GM23338 (cell line): ENCODE data around the gene COBL. TPM values are rescaled to one million over a fixed set of nuclear protein-coding genes. Genes with fewer than 3 reads are reported as not detected.

ENCODE experiments used
- ATAC-seq: fragments of 200-7000 bp; cut with Tn5 transposase; 3 replicates; pipeline ENCODE4 v1.9.1; 2020
- DNase-seq: peaks from one replicate; pipeline ENCODE4 v3.0.0-alpha.2; 2015; ENCODE audit warnings: low spot score
- H2AFZ ChIP-seq: fragments of 200-600 bp; sonication (generic); 2 replicates; pipeline ENCODE4 v1.8.0; 2016; ENCODE audit warnings: antibody characterized with exemption, mild to moderate bottlenecking, moderate library complexity
- H3F3A ChIP-seq: fragments of 200-600 bp; sonication (generic); replicated peaks from 2 replicates; pipeline ENCODE4 v1.8.0; 2017; ENCODE audit warnings: antibody characterized with exemption, mixed run types, low read depth
- H3K27ac ChIP-seq: fragments of 200-600 bp; sonication (generic); 2 replicates; pipeline ENCODE4 v1.6.1; 2016; ENCODE audit warnings: low read depth
- H3K27me3 ChIP-seq: fragments of 200-600 bp; sonication (generic); 2 replicates; pipeline ENCODE4 v1.8.0; 2016; ENCODE audit warnings: mild to moderate bottlenecking, mixed run types, moderate library complexity; ENCODE audit not compliant: insufficient read depth
- H3K36me3 ChIP-seq: fragments of 200-600 bp; sonication (generic); 2 replicates; pipeline ENCODE4 v1.8.0; 2016; ENCODE audit warnings: mild to moderate bottlenecking; ENCODE audit not compliant: insufficient read depth
- H3K4me1 ChIP-seq: fragments of 200-600 bp; sonication (generic); 2 replicates; pipeline ENCODE4 v1.8.0; 2016; ENCODE audit warnings: mild to moderate bottlenecking, moderate library complexity; ENCODE audit not compliant: insufficient read depth
- H3K4me2 ChIP-seq: fragments of 200-600 bp; sonication (generic); 2 replicates; pipeline ENCODE4 v1.7.1; 2017; ENCODE audit warnings: mixed run types
- H3K4me3 ChIP-seq: fragments of 200-600 bp; sonication (generic); 2 replicates; pipeline ENCODE4 v1.6.1; 2016; ENCODE audit warnings: mixed run types
- H3K79me2 ChIP-seq: fragments of 200-600 bp; sonication (generic); replicated peaks from 2 replicates; pipeline ENCODE4 v1.8.0; 2017; ENCODE audit warnings: mild to moderate bottlenecking; ENCODE audit not compliant: insufficient read depth
- H3K9me2 ChIP-seq: fragments of 200-600 bp; sonication (generic); 2 replicates; pipeline ENCODE4 v1.8.0; 2017; ENCODE audit not compliant: insufficient read depth
- H4K20me1 ChIP-seq: fragments of 200-600 bp; sonication (generic); replicated peaks from 2 replicates; pipeline ENCODE4 v1.8.0; 2017; ENCODE audit warnings: mild to moderate bottlenecking; ENCODE audit not compliant: insufficient read depth
- H3K27ac Mint-ChIP-seq: 2 replicates; pipeline ENCODE4 v1.8.0; 2020; ENCODE audit warnings: inconsistent platforms, mild to moderate bottlenecking, moderate library complexity, mixed read lengths
- H3K27me3 Mint-ChIP-seq: 3 replicates; pipeline ENCODE4 v1.8.0; 2022; ENCODE audit warnings: low read depth, mild to moderate bottlenecking, moderate library complexity, mixed read lengths, inconsistent platforms; ENCODE audit not compliant: insufficient read depth, poor library complexity
- H3K36me3 Mint-ChIP-seq: 3 replicates; pipeline ENCODE4 v1.8.0; 2021; ENCODE audit warnings: low read depth, mild to moderate bottlenecking, inconsistent platforms, moderate library complexity, mixed read lengths
- H3K4me1 Mint-ChIP-seq: 3 replicates; pipeline ENCODE4 v1.8.0; 2020; ENCODE audit warnings: mild to moderate bottlenecking, inconsistent platforms, mixed read lengths
- H3K4me3 Mint-ChIP-seq: 3 replicates; pipeline ENCODE4 v1.8.0; 2021; ENCODE audit warnings: moderate library complexity, mild to moderate bottlenecking, inconsistent platforms, mixed read lengths
- H3K9me3 Mint-ChIP-seq: 3 replicates; pipeline ENCODE4 v1.8.0; 2020; ENCODE audit warnings: moderate library complexity, mild to moderate bottlenecking, inconsistent platforms, mixed read lengths
- CREB1 ChIP-seq: fragments of 250-450 bp; sonication (Bioruptor Pico); IDR thresholded peaks from 2 replicates; pipeline ENCODE4 v1.5.0; 2020; ENCODE audit warnings: low read depth, mild to moderate bottlenecking, moderate library complexity
- CTCF ChIP-seq, 2 experiments: fragments of 200-600 bp in 1 of 2; sonication (generic) in 1 of 2; conservative IDR thresholded peaks; 2 replicates each; pipeline versions ENCODE4 v1.5.1 to v1.6.1; 2016 to 2017; ENCODE audit warnings: antibody characterized with exemption in 2 of 2, low read depth in 2 of 2, mild to moderate bottlenecking in 2 of 2, moderate library complexity in 1 of 2
- EZH2phosphoT487 ChIP-seq: fragments of 200-600 bp; sonication (generic); IDR thresholded peaks from one replicate; pipeline ENCODE4 v1.8.1; 2018; ENCODE audit warnings: antibody characterized with exemption; ENCODE audit not compliant: unreplicated experiment
- STAT1 ChIP-seq: IDR thresholded peaks from one replicate; pipeline ENCODE4 v1.6.1; 2016; ENCODE audit warnings: antibody characterized with exemption; ENCODE audit not compliant: unreplicated experiment
- ZNF114 ChIP-seq: fragments of 250-450 bp; sonication (Bioruptor Pico); IDR thresholded peaks from 2 replicates; pipeline ENCODE4 v1.5.0; 2020; ENCODE audit warnings: mild to moderate bottlenecking, moderate library complexity
- ZNF331 ChIP-seq: fragments of 250-450 bp; sonication (Bioruptor Pico); IDR thresholded peaks from 2 replicates; pipeline ENCODE4 v1.5.0; 2020; ENCODE audit warnings: low read depth, mild to moderate bottlenecking, moderate library complexity
- polyA plus RNA-seq: library from polyadenylated mRNA; unstranded; fragments of >200 nt; fragmentation: Nextera tagmentation; extraction: Ambion mirVana; gene quantifications from 2 replicates; pipeline ENCODE4 v1.2.1, GENCODE V29; 2016
- total RNA-seq: library from RNA; depleted of rRNA; stranded (reverse); fragments of >200 nt; shearing (Covaris generic); gene quantifications from 2 replicates; pipeline ENCODE4 v1.2.3, GENCODE V29; 2014
- TF ChIP-seq, protein P1 (sequence below): IDR thresholded peaks from 2 replicates; pipeline ENCODE4 v1.6.1; 2016; ENCODE audit warnings: antibody characterized with exemption
- TF ChIP-seq, protein P2 (sequence below): fragments of 250-450 bp; sonication (Bioruptor Pico); IDR thresholded peaks from 2 replicates; pipeline ENCODE4 v1.5.0; 2020; ENCODE audit warnings: mild to moderate bottlenecking, moderate library complexity

COBL gene
- total and polyA plus RNA-seq, 2 experiments from 2014 or later = 18.3 to 51.9 TPM

GRCh38 chr7:51064688-51065087 lies 251.9 kb downstream of the COBL start:
- H3K4me1 Mint-ChIP-seq = peaks cover 4% of the 10 kb centered on the region; the same call in 1 of the 3 replicates
- H3K36me3 ChIP-seq = no peaks in the 10 kb centered on the region
- H3K9me3 Mint-ChIP-seq = no peaks in the 10 kb centered on the region; the same call in 2 of the 3 replicates
- no peak overlapping the region for H2AFZ ChIP-seq
- no peaks in the 10 kb centered on the region; the same call in 1 of the 2 replicates for H4K20me1 ChIP-seq
- no peak for ATAC-seq
- H3K27me3 ChIP-seq = no peaks in the 10 kb centered on the region
- TF ChIP-seq STAT1 (no peak), CTCF (conservative IDR thresholded peaks at IDR 0.05; ENCODE audit: low read depth in 2 of 2) (no peak), EZH2phosphoT487 (no peak)
- TF ChIP-seq, protein P1, sequence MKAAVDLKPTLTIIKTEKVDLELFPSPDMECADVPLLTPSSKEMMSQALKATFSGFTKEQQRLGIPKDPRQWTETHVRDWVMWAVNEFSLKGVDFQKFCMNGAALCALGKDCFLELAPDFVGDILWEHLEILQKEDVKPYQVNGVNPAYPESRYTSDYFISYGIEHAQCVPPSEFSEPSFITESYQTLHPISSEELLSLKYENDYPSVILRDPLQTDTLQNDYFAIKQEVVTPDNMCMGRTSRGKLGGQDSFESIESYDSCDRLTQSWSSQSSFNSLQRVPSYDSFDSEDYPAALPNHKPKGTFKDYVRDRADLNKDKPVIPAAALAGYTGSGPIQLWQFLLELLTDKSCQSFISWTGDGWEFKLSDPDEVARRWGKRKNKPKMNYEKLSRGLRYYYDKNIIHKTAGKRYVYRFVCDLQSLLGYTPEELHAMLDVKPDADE = no peak
- H3K27me3 Mint-ChIP-seq = peaks cover 1% of the 10 kb centered on the region
- H3F3A ChIP-seq = no peaks in the 10 kb centered on the region
- H3K27ac Mint-ChIP-seq = no peak overlapping the region
- peaks cover 2% of the 10 kb centered on the region; the same call in 1 of the 2 replicates for H3K4me1 ChIP-seq
- H3K9me2 ChIP-seq = no peaks in the 10 kb centered on the region
- peaks cover 11% of the 10 kb centered on the region for H3K36me3 Mint-ChIP-seq
- H3K4me2 ChIP-seq = no peak overlapping the region
- no peak for DNase-seq
- no peaks in the 10 kb centered on the region for H3K79me2 ChIP-seq
- H3K4me3 Mint-ChIP-seq = no peak overlapping the region
- no peak overlapping the region for H3K4me3 ChIP-seq
- no peak overlapping the region for H3K27ac ChIP-seq

GRCh38 chr7:51062222-51062987 lies 254.2 kb downstream of the COBL start:
- no peak for DNase-seq

More at GRCh38 chr7:51062222-51062987, 254.2 kb downstream of the COBL start:
- H3K4me1 ChIP-seq = no peaks in the 10 kb centered on the region
- no peaks in the 10 kb centered on the region for H3K9me2 ChIP-seq
- Mint-ChIP-seq H3K4me1 (no peaks in the 10 kb centered on the region; the same call in 2 of the 3 replicates), H3K27ac (no peak overlapping the region), H3K4me3 (no peak overlapping the region), H3K9me3 (no peaks in the 10 kb centered on the region; the same call in 2 of the 3 replicates), H3K36me3 (peaks cover 11% of the 10 kb centered on the region), H3K27me3 (peaks cover 1% of the 10 kb centered on the region)
- H3K27ac ChIP-seq = no peak overlapping the region; the same call in 1 of the 2 replicates
- H3K36me3 ChIP-seq = no peaks in the 10 kb centered on the region
- H3F3A ChIP-seq = no peaks in the 10 kb centered on the region
- no peaks in the 10 kb centered on the region; the same call in 1 of the 2 replicates for H4K20me1 ChIP-seq
- ATAC-seq = peak; percentile 32; the same call in 1 of the 3 replicates
- H2AFZ ChIP-seq = no peak overlapping the region
- H3K4me2 ChIP-seq = no peak overlapping the region
- no peak for TF ChIP-seq ZNF114 (CRISPR knock-in tag)
- TF ChIP-seq, protein P2, sequence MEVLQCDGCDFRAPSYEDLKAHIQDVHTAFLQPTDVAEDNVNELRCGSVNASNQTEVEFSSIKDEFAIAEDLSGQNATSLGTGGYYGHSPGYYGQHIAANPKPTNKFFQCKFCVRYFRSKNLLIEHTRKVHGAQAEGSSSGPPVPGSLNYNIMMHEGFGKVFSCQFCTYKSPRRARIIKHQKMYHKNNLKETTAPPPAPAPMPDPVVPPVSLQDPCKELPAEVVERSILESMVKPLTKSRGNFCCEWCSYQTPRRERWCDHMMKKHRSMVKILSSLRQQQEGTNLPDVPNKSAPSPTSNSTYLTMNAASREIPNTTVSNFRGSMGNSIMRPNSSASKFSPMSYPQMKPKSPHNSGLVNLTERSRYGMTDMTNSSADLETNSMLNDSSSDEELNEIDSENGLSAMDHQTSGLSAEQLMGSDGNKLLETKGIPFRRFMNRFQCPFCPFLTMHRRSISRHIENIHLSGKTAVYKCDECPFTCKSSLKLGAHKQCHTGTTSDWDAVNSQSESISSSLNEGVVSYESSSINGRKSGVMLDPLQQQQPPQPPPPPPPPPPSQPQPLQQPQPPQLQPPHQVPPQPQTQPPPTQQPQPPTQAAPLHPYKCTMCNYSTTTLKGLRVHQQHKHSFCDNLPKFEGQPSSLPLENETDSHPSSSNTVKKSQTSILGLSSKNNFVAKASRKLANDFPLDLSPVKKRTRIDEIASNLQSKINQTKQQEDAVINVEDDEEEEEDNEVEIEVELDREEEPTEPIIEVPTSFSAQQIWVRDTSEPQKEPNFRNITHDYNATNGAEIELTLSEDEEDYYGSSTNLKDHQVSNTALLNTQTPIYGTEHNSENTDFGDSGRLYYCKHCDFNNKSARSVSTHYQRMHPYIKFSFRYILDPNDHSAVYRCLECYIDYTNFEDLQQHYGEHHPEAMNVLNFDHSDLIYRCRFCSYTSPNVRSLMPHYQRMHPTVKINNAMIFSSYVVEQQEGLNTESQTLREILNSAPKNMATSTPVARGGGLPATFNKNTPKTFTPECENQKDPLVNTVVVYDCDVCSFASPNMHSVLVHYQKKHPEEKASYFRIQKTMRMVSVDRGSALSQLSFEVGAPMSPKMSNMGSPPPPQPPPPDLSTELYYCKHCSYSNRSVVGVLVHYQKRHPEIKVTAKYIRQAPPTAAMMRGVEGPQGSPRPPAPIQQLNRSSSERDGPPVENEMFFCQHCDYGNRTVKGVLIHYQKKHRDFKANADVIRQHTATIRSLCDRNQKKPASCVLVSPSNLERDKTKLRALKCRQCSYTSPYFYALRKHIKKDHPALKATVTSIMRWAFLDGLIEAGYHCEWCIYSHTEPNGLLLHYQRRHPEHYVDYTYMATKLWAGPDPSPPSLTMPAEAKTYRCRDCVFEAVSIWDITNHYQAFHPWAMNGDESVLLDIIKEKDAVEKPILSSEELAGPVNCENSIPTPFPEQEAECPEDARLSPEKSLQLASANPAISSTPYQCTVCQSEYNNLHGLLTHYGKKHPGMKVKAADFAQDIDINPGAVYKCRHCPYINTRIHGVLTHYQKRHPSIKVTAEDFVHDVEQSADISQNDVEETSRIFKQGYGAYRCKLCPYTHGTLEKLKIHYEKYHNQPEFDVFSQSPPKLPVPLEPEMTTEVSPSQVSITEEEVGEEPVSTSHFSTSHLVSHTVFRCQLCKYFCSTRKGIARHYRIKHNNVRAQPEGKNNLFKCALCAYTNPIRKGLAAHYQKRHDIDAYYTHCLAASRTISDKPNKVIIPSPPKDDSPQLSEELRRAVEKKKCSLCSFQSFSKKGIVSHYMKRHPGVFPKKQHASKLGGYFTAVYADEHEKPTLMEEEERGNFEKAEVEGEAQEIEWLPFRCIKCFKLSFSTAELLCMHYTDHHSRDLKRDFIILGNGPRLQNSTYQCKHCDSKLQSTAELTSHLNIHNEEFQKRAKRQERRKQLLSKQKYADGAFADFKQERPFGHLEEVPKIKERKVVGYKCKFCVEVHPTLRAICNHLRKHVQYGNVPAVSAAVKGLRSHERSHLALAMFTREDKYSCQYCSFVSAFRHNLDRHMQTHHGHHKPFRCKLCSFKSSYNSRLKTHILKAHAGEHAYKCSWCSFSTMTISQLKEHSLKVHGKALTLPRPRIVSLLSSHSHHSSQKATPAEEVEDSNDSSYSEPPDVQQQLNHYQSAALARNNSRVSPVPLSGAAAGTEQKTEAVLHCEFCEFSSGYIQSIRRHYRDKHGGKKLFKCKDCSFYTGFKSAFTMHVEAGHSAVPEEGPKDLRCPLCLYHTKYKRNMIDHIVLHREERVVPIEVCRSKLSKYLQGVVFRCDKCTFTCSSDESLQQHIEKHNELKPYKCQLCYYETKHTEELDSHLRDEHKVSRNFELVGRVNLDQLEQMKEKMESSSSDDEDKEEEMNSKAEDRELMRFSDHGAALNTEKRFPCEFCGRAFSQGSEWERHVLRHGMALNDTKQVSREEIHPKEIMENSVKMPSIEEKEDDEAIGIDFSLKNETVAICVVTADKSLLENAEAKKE (CRISPR knock-in tag) = no peak
- no peak for TF ChIP-seq ZNF331 (CRISPR knock-in tag)
- no peak for TF ChIP-seq CREB1
- peak in 1 of 2 experiments; percentile 23; a peak in 1 of 4 replicates for TF ChIP-seq CTCF (conservative IDR thresholded peaks at IDR 0.05; ENCODE audit: low read depth in 2 of 2)
- no peaks in the 10 kb centered on the region for H3K79me2 ChIP-seq
- no peak overlapping the region for H3K4me3 ChIP-seq
- no peaks in the 10 kb centered on the region for H3K27me3 ChIP-seq
